Bronchial epithelial cell (primary cell): ENCODE data around the gene ETFBKMT. TPM values are rescaled to one million over a fixed set of nuclear protein-coding genes. Genes with fewer than 3 reads are reported as not detected.

Source experiments
- DNase-seq: peaks from one replicate; pipeline ENCODE4 v3.0.0-alpha.2; 2010; ENCODE audit warnings: low read depth
- FAIRE-seq: peaks from 2 replicates; lab custom pipeline; 2011; peaks lifted over from hg19 to GRCh38; lab: Jason Lieb, UNC
- H3K27me3 ChIP-seq: 2 replicates; pipeline ENCODE4 v1.5.1; 2011; ENCODE audit warnings: low read length; ENCODE audit not compliant: control insufficient read depth, insufficient read depth
- H3K36me3 ChIP-seq: 2 replicates; pipeline ENCODE4 v1.5.1; 2011; ENCODE audit warnings: low read length; ENCODE audit not compliant: control insufficient read depth, insufficient read depth
- H3K4me3 ChIP-seq: 2 replicates; pipeline ENCODE4 v1.5.1; 2011; ENCODE audit warnings: mild to moderate bottlenecking, low read depth, low read length, control low read depth
- total RNA-seq: library from RNA; depleted of rRNA; stranded (reverse); fragments of >200 nt; gene quantifications from 2 replicates; pipeline ENCODE4 v1.2.1, GENCODE V29; 2014
- TF ChIP-seq, protein P1 (sequence below): IDR thresholded peaks from 2 replicates; pipeline ENCODE4 v1.5.1; 2011; ENCODE audit warnings: mild to moderate bottlenecking, moderate library complexity, low read length, control low read depth, inconsistent platforms; ENCODE audit not compliant: insufficient read depth, severe bottlenecking

ETFBKMT gene
- total RNA-seq, 1 donor from 2014 or later = 0.79 TPM

DNA sequence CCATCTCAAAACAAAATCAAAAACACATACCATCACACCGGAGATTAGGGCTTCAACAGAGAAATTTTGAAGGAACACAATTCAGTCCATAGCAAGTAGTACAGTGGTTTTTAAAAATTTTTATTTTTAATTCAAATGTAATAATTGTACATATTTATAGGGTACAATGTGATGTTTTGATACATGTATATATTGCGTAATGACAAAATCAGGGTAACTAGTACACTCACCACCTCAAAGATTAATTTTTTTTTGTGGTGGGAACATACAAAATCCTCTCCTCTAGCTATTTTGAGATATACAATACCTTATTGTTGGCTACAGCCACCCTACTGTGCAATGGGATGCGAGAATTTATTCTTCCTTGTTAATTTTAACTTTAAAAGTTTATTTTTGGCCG lies 26.0 kb upstream of the ETFBKMT start:
- DNase-seq (no peak), FAIRE-seq (no peak)
- TF ChIP-seq, protein P1, sequence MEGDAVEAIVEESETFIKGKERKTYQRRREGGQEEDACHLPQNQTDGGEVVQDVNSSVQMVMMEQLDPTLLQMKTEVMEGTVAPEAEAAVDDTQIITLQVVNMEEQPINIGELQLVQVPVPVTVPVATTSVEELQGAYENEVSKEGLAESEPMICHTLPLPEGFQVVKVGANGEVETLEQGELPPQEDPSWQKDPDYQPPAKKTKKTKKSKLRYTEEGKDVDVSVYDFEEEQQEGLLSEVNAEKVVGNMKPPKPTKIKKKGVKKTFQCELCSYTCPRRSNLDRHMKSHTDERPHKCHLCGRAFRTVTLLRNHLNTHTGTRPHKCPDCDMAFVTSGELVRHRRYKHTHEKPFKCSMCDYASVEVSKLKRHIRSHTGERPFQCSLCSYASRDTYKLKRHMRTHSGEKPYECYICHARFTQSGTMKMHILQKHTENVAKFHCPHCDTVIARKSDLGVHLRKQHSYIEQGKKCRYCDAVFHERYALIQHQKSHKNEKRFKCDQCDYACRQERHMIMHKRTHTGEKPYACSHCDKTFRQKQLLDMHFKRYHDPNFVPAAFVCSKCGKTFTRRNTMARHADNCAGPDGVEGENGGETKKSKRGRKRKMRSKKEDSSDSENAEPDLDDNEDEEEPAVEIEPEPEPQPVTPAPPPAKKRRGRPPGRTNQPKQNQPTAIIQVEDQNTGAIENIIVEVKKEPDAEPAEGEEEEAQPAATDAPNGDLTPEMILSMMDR = no peak

DNA sequence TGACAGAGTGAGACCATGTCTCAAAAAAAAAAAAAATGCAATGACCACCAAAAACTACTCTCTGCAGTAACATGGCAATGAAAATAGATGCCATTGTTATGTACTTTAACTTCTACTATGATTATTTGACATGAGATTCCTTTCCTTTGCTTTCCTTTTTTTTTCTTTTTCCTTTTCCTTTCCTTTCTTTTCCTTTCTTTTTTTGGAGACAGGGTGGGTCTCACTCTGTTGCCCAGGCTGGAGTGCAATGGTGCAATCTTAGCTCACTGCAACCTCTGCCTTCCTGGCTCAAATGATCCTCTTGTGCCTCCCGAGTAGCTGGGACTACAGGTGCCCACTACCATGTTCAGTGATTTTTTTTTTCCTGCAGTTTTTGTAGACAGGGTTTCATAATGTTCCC lies 24.9 kb upstream of the ETFBKMT start:
- FAIRE-seq = no peak
- TF ChIP-seq, protein P1 = no peak
- Histone ChIP-seq H3K4me3 (no peak overlapping the region), H3K36me3 (no peaks in the 10 kb centered on the region), H3K27me3 (no peaks in the 10 kb centered on the region)
- no peak for DNase-seq

More for the DNA sequence above, 26.0 kb upstream of the ETFBKMT start:
- no peaks in the 10 kb centered on the region for H3K36me3 ChIP-seq
- H3K27me3 ChIP-seq = no peaks in the 10 kb centered on the region
- no peak overlapping the region for H3K4me3 ChIP-seq

DNA sequence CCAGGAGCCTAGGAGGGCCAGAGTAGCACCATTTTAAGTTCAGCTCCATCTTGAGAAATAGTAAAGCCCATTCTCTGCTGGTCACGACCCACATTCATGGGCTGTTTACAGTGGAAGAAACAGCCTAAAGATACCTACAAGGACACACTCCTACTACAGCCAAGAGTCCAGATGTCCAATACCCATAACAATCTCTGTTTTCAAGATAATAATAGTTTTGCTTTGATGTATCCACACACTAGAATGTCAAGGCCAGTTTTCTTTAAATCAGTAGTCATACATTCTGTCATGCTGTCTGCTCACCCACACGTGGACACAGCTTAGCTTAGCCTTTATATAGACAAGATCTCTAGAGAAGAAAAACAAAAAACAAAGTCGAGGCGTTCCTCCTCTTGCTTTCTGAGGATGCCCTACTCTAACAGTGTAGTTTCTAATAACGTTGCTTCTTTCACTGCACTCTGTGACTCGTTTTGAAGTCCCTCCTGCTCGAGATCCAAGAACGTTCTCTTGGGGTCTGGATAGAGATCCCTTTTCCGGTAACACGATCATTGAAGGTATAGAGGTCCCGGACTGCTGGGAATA lies 17.9 kb upstream of the ETFBKMT start:
- TF ChIP-seq, protein P1 = no peak
- DNase-seq (no peak), FAIRE-seq (no peak)
- Histone ChIP-seq H3K4me3 (no peak overlapping the region), H3K27me3 (no peaks in the 10 kb centered on the region), H3K36me3 (no peaks in the 10 kb centered on the region)

DNA sequence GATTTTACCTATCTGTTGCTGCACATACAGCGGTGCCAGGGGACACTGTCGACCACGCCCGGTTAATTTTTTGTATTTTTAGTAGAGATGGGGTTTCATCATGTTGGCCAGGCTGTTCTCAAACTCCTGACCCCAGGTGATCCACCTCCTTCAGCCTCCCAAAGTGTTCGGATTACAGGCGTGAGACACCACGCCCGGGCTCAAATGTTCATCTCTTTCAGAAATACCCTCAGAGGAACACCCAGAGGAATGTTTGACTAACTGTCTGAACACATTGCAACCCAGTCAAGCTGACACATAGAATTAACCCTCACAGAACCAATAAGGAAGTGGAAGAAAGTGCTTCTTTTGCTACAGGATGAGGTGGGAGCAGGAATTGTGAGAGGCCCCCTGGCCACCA lies 15.0 kb upstream of the ETFBKMT start:
- H3K27me3 ChIP-seq = no peaks in the 10 kb centered on the region
- no peak overlapping the region for H3K4me3 ChIP-seq
- H3K36me3 ChIP-seq = no peaks in the 10 kb centered on the region
- peak; percentile 63 for DNase-seq
- TF ChIP-seq, protein P1 = no peak
- FAIRE-seq = no peak

GRCh38 chr12:31645924-31646323 lies 13.6 kb upstream of the ETFBKMT start:
- TF ChIP-seq, protein P1 = no peak
- no peak overlapping the region for H3K4me3 ChIP-seq
- no peak for DNase-seq
- H3K27me3 ChIP-seq = no peaks in the 10 kb centered on the region
- no peaks in the 10 kb centered on the region for H3K36me3 ChIP-seq
- FAIRE-seq = no peak

GRCh38 chr12:31647086-31647491 lies 12.4 kb upstream of the ETFBKMT start:
- H3K36me3 ChIP-seq = no peaks in the 10 kb centered on the region
- no peak for FAIRE-seq
- H3K27me3 ChIP-seq = no peaks in the 10 kb centered on the region
- DNase-seq = peak; percentile 75
- H3K4me3 ChIP-seq = no peak overlapping the region
- TF ChIP-seq, protein P1 = no peak
